Measurements from ENCODE around the gene MOB3A. TPM values are rescaled to one million over a fixed set of nuclear protein-coding genes. Genes with fewer than 3 reads are reported as not detected.

The MOB3A gene
- total and polyA plus RNA-seq, 9 of the 15 experiments (the other 6 are each of a cell fraction or from before 2014, with no cell fraction given): 1.1 to 24.1 (median 6.0) TPM

DNA sequence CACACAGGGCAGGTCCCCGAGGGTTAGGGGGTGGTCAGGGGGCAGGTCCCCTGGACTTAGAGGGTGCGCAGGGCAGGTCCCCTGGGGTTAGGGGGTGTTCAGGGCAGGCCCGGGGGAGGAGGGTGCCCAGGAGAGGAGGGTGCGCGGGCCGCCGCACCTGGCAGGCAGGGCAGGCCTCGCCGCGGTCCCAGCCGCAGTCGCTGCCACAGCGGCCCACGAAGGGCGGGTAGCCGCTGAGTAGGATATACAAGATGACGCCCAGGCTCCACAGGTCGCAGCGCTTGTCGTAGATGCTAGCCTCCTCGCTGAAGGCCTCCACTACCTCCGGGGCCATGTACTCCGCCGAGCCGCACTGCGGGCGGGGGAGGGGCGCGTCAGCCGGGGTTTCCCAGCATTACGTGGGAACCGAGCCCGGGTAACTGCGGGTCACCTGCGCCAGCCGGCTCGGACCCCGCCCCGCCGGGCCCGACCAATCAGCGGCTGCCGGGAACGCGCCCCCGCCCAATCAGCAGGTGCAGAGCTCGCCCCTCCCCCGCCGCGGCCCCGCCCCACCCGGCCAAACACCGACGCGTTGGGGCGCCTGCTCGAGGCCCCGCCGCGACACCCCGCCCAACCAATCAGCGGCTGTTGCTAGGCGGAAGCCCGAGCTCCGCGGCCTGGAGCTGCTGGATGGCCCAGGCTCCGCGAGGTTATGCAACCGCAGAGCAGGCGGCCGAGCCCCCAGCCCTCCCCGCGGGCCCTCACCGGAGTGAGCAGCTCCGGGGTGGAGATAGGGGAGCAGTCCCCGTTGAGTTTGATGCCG, 54.2 kb downstream of the MOB3A start (continued):
- TF ChIP-seq ZNF175 (CRISPR knock-in tag; IDR thresholded peaks at IDR 0.05; ENCODE audit: low read depth) (0 out of 2 replicates have a peak, but pooled peaks have one; percentile 33), ZNF79 (CRISPR knock-in tag; IDR thresholded peaks at IDR 0.05; ENCODE audit: low read depth) (no peak), DNMT1 (IDR thresholded peaks at IDR 0.05) (no peak), ILK (tag; IDR thresholded peaks at IDR 0.05; ENCODE audit: borderline replicate concordance, low read depth) (no peak), RBBP5 (IDR thresholded peaks at IDR 0.05; ENCODE audit: borderline replicate concordance, insufficient read depth, low read length, poor library complexity, severe bottlenecking) (peak; percentile 38)

DNA sequence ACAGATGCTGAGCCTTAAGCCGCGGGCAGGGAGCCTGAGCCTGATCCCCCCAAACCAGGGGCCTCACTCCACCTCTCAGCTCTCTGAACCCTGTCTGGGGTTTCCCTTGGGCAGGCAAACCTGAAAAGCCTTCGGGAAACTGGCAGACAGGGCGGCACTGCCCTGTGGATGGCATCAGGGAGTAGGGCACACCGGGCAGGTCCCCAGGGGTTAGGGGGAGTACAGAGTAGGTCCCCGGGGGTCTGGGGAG, 54.8 kb downstream of the MOB3A start:
- H3K9ac ChIP-seq (ENCODE audit: insufficient read depth in 1 of 2, low read depth in 2 of 2, low read length in 2 of 2): peak overlapping the region; percentile 72 to 89; a peak in 3 of 4 replicates
- H3K4me3 ChIP-seq: no peak overlapping the region
- no peaks in the 10 kb centered on the region for H3K27me3 ChIP-seq (ENCODE audit: control insufficient read depth in 2 of 2, insufficient read depth in 2 of 2, low read length in 2 of 2)
- WGBS (ENCODE audit: insufficient coverage, low coverage, missing lambda C conversion rate): 87% methylated on average over 5 of the region's 6 CpGs
- peaks cover 18 to 80% of the 10 kb centered on the region in 2 experiments for H3K4me1 ChIP-seq (replicated peaks in 1 of 2; ENCODE audit: control insufficient read depth in 2 of 2, insufficient read depth in 2 of 2, low read length in 2 of 2)
- TF ChIP-seq NR3C1 (CRISPR knock-in tag; IDR thresholded peaks at IDR 0.05): 0 out of 2 replicates have a peak, but pooled peaks have one; percentile 2
- TF ChIP-seq SRSF3 (IDR thresholded peaks at IDR 0.05; ENCODE audit: insufficient read depth, low read length): no peak
- TF ChIP-seq HOXB6 (CRISPR knock-in tag; IDR thresholded peaks at IDR 0.05; ENCODE audit: borderline replicate concordance): no peak
- no peak for TF ChIP-seq ZNF445 (CRISPR knock-in tag; IDR thresholded peaks at IDR 0.05; ENCODE audit: low read depth)
- peak; percentile 35 for TF ChIP-seq POLR2G (IDR thresholded peaks at IDR 0.05; ENCODE audit: low read depth, low read length)
- 0 out of 2 replicates have a peak, but pooled peaks have one; percentile 4 for TF ChIP-seq MYNN (IDR thresholded peaks at IDR 0.05)
- no peak for TF ChIP-seq MYNN (CRISPR knock-in tag; IDR thresholded peaks at IDR 0.05)
- TF ChIP-seq MECOM (CRISPR knock-in tag; IDR thresholded peaks at IDR 0.05): no peak
- no peak for TF ChIP-seq U2AF1 (optimal IDR thresholded peaks at IDR 0.05; ENCODE audit: low read depth, low read length)
- no peak for TF ChIP-seq STAT5A (IDR thresholded peaks at IDR 0.05; ENCODE audit: borderline replicate concordance, low read length)
- TF ChIP-seq RBM15 (IDR thresholded peaks at IDR 0.05; ENCODE audit: insufficient read depth, low read length): no peak
- TF ChIP-seq, protein P1, sequence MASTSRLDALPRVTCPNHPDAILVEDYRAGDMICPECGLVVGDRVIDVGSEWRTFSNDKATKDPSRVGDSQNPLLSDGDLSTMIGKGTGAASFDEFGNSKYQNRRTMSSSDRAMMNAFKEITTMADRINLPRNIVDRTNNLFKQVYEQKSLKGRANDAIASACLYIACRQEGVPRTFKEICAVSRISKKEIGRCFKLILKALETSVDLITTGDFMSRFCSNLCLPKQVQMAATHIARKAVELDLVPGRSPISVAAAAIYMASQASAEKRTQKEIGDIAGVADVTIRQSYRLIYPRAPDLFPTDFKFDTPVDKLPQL (IDR thresholded peaks at IDR 0.05; ENCODE audit: extremely low read depth, insufficient read length): no peak
- no peak for TF ChIP-seq SAFB (IDR thresholded peaks at IDR 0.05; ENCODE audit: borderline replicate concordance, low read depth, low read length)
- TF ChIP-seq NONO (IDR thresholded peaks at IDR 0.05; ENCODE audit: low read depth in 2 of 2, low read length in 1 of 2): no peak
- CTCF ChIA-PET (ENCODE audit: low intra/inter-chr PET ratio): no interaction called here
- intact Hi-C loops (cut with micrococcal nuclease): no loop called here
- H3K9me3 ChIP-seq (replicated peaks; ENCODE audit: control insufficient read depth, insufficient read depth, low read depth, low read length): no peaks in the 10 kb centered on the region
- FAIRE-seq: no peak
- no peaks in the 10 kb centered on the region for H3K9me1 ChIP-seq (ENCODE audit: control insufficient read depth, insufficient read depth, low read length)
- peaks cover 20% of the 10 kb centered on the region; the same call in 1 of the 2 replicates for H4K20me1 ChIP-seq (replicated peaks; ENCODE audit: control insufficient read depth, insufficient read depth, low read length)
- ATAC-seq: no peak
- in situ Hi-C loops (cut with MboI): no loop called here
- no peak overlapping the region for H2AFZ ChIP-seq (ENCODE audit: low read depth, low read length)
- H3K27ac ChIP-seq (ENCODE audit: extremely low read depth, low read depth, low read length): peak overlapping the region; percentile 87
- H3K79me2 ChIP-seq (ENCODE audit: control insufficient read depth, insufficient read depth, low read length): peaks cover 11% of the 10 kb centered on the region
- BruUV-seq (replicated peaks): no TSS peak
- no peak for DNase-seq (ENCODE audit: extremely low read depth in 1 of 4, low spot score in 3 of 4)
- POLR2A ChIA-PET: interaction anchor here (0.6 to 1.1 kb wide), 4 partner anchors 14 to 111 kb away, joined by 3 to 4 read pairs (median 3); no protein-coding TSS in a partner anchor
- H3K4me2 ChIP-seq (ENCODE audit: insufficient read depth, low read length): peak overlapping the region; percentile 72
- H3K36me3 ChIP-seq (ENCODE audit: control insufficient read depth, insufficient read depth, low read length): peaks cover 83% of the 10 kb centered on the region; the same call in 2 of the 3 replicates

Measured in K562 (cell line).